ENCODE results near the gene SCUBE2.

SCUBE2 gene

GRCh38 chr11:9074338-9075029 is 16.9 kb downstream of the SCUBE2 start:
- no peak for TF ChIP-seq POLR2A (IDR thresholded peaks at IDR 0.05; ENCODE audit: low read depth, low read length)
- FAIRE-seq (no peak), DNase-seq (ENCODE audit: insufficient read length, low spot score) (no peak)

GRCh38 chr11:9073466-9074225 is 17.8 kb downstream of the SCUBE2 start:
- FAIRE-seq: no peak
- no peak for DNase-seq (ENCODE audit: insufficient read length, low spot score)
- TF ChIP-seq POLR2A (IDR thresholded peaks at IDR 0.05; ENCODE audit: low read depth, low read length): no peak

- no peak for DNase-seq (ENCODE audit: insufficient read length, low spot score)
- FAIRE-seq: no peak
- no peak for TF ChIP-seq POLR2A (IDR thresholded peaks at IDR 0.05; ENCODE audit: low read depth, low read length)
Measured at GRCh38 chr11:9072626-9073176, 18.7 kb downstream of the SCUBE2 start.

- FAIRE-seq: no peak
- DNase-seq (ENCODE audit: insufficient read length, low spot score): no peak
- TF ChIP-seq POLR2A (IDR thresholded peaks at IDR 0.05; ENCODE audit: low read depth, low read length): no peak
Measured at GRCh38 chr11:9071692-9072091, 19.7 kb downstream of the SCUBE2 start.

GRCh38 chr11:9070749-9071491 is 20.5 kb downstream of the SCUBE2 start:
- DNase-seq (ENCODE audit: insufficient read length, low spot score): no peak
- TF ChIP-seq POLR2A (IDR thresholded peaks at IDR 0.05; ENCODE audit: low read depth, low read length): no peak
- FAIRE-seq: no peak

GRCh38 chr11:9069862-9070470 is 21.4 kb downstream of the SCUBE2 start:
- DNase-seq (ENCODE audit: insufficient read length, low spot score): no peak
- no peak for FAIRE-seq
- TF ChIP-seq POLR2A (IDR thresholded peaks at IDR 0.05; ENCODE audit: low read depth, low read length): no peak

GRCh38 chr11:9069256-9069655 is 22.1 kb downstream of the SCUBE2 start:
- DNase-seq (ENCODE audit: insufficient read length, low spot score): no peak
- no peak for FAIRE-seq
- no peak for TF ChIP-seq POLR2A (IDR thresholded peaks at IDR 0.05; ENCODE audit: low read depth, low read length)

GRCh38 chr11:9066433-9066925 is 24.9 kb downstream of the SCUBE2 start:
- DNase-seq (ENCODE audit: insufficient read length, low spot score): no peak
- no peak for TF ChIP-seq POLR2A (IDR thresholded peaks at IDR 0.05; ENCODE audit: low read depth, low read length)
- no peak for FAIRE-seq

GRCh38 chr11:9065607-9066432 is 25.6 kb downstream of the SCUBE2 start:
- FAIRE-seq (no peak), DNase-seq (ENCODE audit: insufficient read length, low spot score) (no peak)
- no peak for TF ChIP-seq POLR2A (IDR thresholded peaks at IDR 0.05; ENCODE audit: low read depth, low read length)

GRCh38 chr11:9061807-9062206 is 29.6 kb downstream of the SCUBE2 start:
- no peak for DNase-seq (ENCODE audit: insufficient read length, low spot score)
- no peak for TF ChIP-seq POLR2A (IDR thresholded peaks at IDR 0.05; ENCODE audit: low read depth, low read length)
- no peak for FAIRE-seq

GRCh38 chr11:9060700-9061111 is 30.7 kb downstream of the SCUBE2 start:
- FAIRE-seq (no peak), DNase-seq (ENCODE audit: insufficient read length, low spot score) (peak; percentile 36)
- no peak for TF ChIP-seq POLR2A (IDR thresholded peaks at IDR 0.05; ENCODE audit: low read depth, low read length)

- TF ChIP-seq POLR2A (IDR thresholded peaks at IDR 0.05; ENCODE audit: low read depth, low read length): no peak
- DNase-seq (ENCODE audit: insufficient read length, low spot score): no peak
- no peak for FAIRE-seq
Measured at GRCh38 chr11:9059406-9059805, 32.0 kb downstream of the SCUBE2 start.

- no peak for DNase-seq (ENCODE audit: insufficient read length, low spot score)
- no peak for TF ChIP-seq POLR2A (IDR thresholded peaks at IDR 0.05; ENCODE audit: low read depth, low read length)
- FAIRE-seq: no peak
Measured at GRCh38 chr11:9057888-9058287, 33.5 kb downstream of the SCUBE2 start.
